ENCODE measurements around the gene GPATCH2. TPM values are rescaled to one million over a fixed set of nuclear protein-coding genes. Genes with fewer than 3 reads are reported as not detected.

GPATCH2 gene
- total RNA-seq, 1 experiment from 2014 or later = 11.3 TPM

DNA sequence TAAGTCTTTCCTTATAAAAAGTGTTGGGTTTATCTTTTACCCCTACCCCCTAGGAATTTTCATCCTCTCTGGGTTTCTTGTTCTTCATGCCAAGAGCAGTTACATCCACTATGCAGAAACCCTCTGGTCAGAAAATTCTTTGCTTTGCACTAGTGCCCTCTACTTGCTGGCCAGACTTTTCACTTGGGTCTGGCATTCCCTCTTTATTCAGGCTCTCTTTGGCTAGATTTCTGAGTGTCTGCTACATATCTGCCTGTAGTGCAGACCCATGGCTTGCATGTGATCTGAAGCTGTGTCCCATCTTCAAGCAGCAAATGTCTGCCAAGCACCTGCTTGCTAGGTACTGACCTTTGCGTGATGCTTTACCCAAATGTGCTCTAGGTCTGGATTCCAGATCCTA, 237.0 kb downstream of the GPATCH2 start:
- intact Hi-C loops (cut with micrococcal nuclease) = no loop called here
- H3K4me3 ChIP-seq (replicated peaks in 1 of 2; ENCODE audit: low read depth in 1 of 2, low read length in 2 of 2) = no peak overlapping the region
- H3K9me2 ChIP-seq (ENCODE audit: insufficient read depth) = no peaks in the 10 kb centered on the region
- H2AFZ ChIP-seq (ENCODE audit: low read depth, low read length, poor library complexity, severe bottlenecking) = no peak overlapping the region
- RAD21 ChIA-PET (ENCODE audit: low non-redundant PET in 1 of 2, low total read pairs in 2 of 2, uncharacterized antibody in 2 of 2, unreplicated experiment in 2 of 2) = no interaction called here
- ATAC-seq = peak; percentile 42; the same call in 1 of the 2 replicates
- H3K9me3 ChIP-seq (ENCODE audit: control insufficient read depth in 1 of 2, insufficient read depth in 1 of 2, low read depth in 1 of 2, low read length in 2 of 2) = no peaks in the 10 kb centered on the region
- H3K36me3 ChIP-seq (ENCODE audit: control insufficient read depth in 1 of 2, insufficient read depth in 2 of 2, low read length in 2 of 2) = no peaks in the 10 kb centered on the region
- TF ChIP-seq EGR1 (IDR thresholded peaks at IDR 0.05; ENCODE audit: low read depth) (no peak), SP1 (IDR thresholded peaks at IDR 0.05; ENCODE audit: low read depth) (no peak), RAD21 (IDR thresholded peaks at IDR 0.05; ENCODE audit: low read depth) (peak; percentile 30; the same call in 1 of the 2 replicates), YY1 (IDR thresholded peaks at IDR 0.05; ENCODE audit: extremely low read depth, insufficient replicate concordance, low read depth, low read length) (no peak), SRF (IDR thresholded peaks at IDR 0.05; ENCODE audit: low read depth) (no peak), ZBTB33 (IDR thresholded peaks at IDR 0.05; ENCODE audit: extremely low read depth, insufficient replicate concordance, low read length) (no peak), FOSL1 (IDR thresholded peaks at IDR 0.05; ENCODE audit: low read depth) (no peak)
- TF ChIP-seq, protein P1, sequence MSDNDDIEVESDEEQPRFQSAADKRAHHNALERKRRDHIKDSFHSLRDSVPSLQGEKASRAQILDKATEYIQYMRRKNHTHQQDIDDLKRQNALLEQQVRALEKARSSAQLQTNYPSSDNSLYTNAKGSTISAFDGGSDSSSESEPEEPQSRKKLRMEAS (IDR thresholded peaks at IDR 0.05) = no peak
- H3K4me1 ChIP-seq (ENCODE audit: control insufficient read depth in 1 of 2, insufficient read depth in 2 of 2, low read length in 2 of 2) = no peaks in the 10 kb centered on the region
- H4K20me1 ChIP-seq (ENCODE audit: insufficient read depth) = no peaks in the 10 kb centered on the region
- POLR2A ChIA-PET = no interaction called here
- H3K27me3 ChIP-seq (ENCODE audit: insufficient read depth, low read length) = no peaks in the 10 kb centered on the region; the same call in 1 of the 2 replicates
- DNase-seq (ENCODE audit: low read depth, low spot score) = no peak
- H3K27ac ChIP-seq (ENCODE audit: low read depth, low read length) = no peak overlapping the region
- H3K79me2 ChIP-seq (ENCODE audit: insufficient read depth, low read length) = no peaks in the 10 kb centered on the region
- no peak overlapping the region for H3K9ac ChIP-seq (ENCODE audit: low read length)
- BruUV-seq (replicated peaks) = no TSS peak
- no peak overlapping the region for H3K4me2 ChIP-seq (ENCODE audit: low read length)
- CTCF ChIA-PET = no interaction called here

DNA sequence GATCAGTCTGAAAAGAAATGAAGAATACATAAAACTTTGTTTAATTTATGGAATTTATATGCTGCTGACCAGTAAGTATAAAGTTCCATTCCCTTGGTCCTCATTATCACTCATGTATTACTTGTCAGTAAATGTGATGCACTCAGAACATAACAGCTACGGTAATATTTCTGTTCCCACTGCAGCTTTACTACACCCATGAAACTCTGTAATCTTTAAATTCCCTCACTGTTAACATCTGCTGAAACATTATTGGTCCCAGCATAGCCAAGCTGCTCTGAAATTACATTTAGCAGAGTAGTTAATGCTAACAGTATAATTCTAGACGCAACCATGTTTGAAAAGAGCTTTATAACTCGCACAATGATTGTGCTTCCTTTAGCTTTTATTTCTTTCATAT, 238.4 kb downstream of the GPATCH2 start:
- Histone ChIP-seq H3K79me2 (ENCODE audit: insufficient read depth, low read length) (no peaks in the 10 kb centered on the region), H3K9ac (ENCODE audit: low read length) (no peak overlapping the region), H3K9me2 (ENCODE audit: insufficient read depth) (no peaks in the 10 kb centered on the region), H3K27me3 (ENCODE audit: insufficient read depth, low read length) (no peaks in the 10 kb centered on the region; the same call in 1 of the 2 replicates), H3K36me3 (ENCODE audit: control insufficient read depth in 1 of 2, insufficient read depth in 2 of 2, low read length in 2 of 2) (no peaks in the 10 kb centered on the region), H3K4me1 (ENCODE audit: control insufficient read depth in 1 of 2, insufficient read depth in 2 of 2, low read length in 2 of 2) (no peaks in the 10 kb centered on the region), H3K4me3 (replicated peaks in 1 of 2; ENCODE audit: low read depth in 1 of 2, low read length in 2 of 2) (no peak overlapping the region), H3K4me2 (ENCODE audit: low read length) (no peak overlapping the region), H2AFZ (ENCODE audit: low read depth, low read length, poor library complexity, severe bottlenecking) (no peak overlapping the region), H4K20me1 (ENCODE audit: insufficient read depth) (no peaks in the 10 kb centered on the region), H3K9me3 (ENCODE audit: control insufficient read depth in 1 of 2, insufficient read depth in 1 of 2, low read depth in 1 of 2, low read length in 2 of 2) (no peaks in the 10 kb centered on the region), H3K27ac (ENCODE audit: low read depth, low read length) (no peak overlapping the region)
- RAD21 ChIA-PET (ENCODE audit: low non-redundant PET in 1 of 2, low total read pairs in 2 of 2, uncharacterized antibody in 2 of 2, unreplicated experiment in 2 of 2) = no interaction called here
- no TSS peak for BruUV-seq (replicated peaks)
- POLR2A ChIA-PET = no interaction called here
- ATAC-seq = no peak
- DNase-seq (ENCODE audit: low read depth, low spot score) = no peak
- CTCF ChIA-PET = no interaction called here
- intact Hi-C loops (cut with micrococcal nuclease) = no loop called here
- TF ChIP-seq SIN3A (IDR thresholded peaks at IDR 0.05; ENCODE audit: low read depth) = no peak
- TF ChIP-seq EGR1 (IDR thresholded peaks at IDR 0.05; ENCODE audit: low read depth) = no peak
- TF ChIP-seq ZFX (IDR thresholded peaks at IDR 0.05) = no peak
- no peak for TF ChIP-seq CEBPB (IDR thresholded peaks at IDR 0.05; ENCODE audit: low read depth)
- TF ChIP-seq, protein P1 (IDR thresholded peaks at IDR 0.05) = no peak
- no peak for TF ChIP-seq EZH2phosphoT487 (IDR thresholded peaks at IDR 0.05; ENCODE audit: borderline replicate concordance)
- TF ChIP-seq TCF7L2 (IDR thresholded peaks at IDR 0.05; ENCODE audit: borderline replicate concordance, extremely low read depth, insufficient read depth, insufficient read length) = no peak
- no peak for TF ChIP-seq ZBTB33 (IDR thresholded peaks at IDR 0.05; ENCODE audit: extremely low read depth, insufficient replicate concordance, low read length)
- no peak for TF ChIP-seq ZNF274 (IDR thresholded peaks at IDR 0.05; ENCODE audit: low read depth, low read length)
- no peak for TF ChIP-seq ELF1 (IDR thresholded peaks at IDR 0.05; ENCODE audit: borderline replicate concordance, low read depth)
- TF ChIP-seq EZH2 (IDR thresholded peaks at IDR 0.05) = no peak
